Epithelial cell of esophagus (primary cell): ENCODE results near the gene ANKRD45.

Experiments
- DNase-seq: peaks from one replicate; pipeline ENCODE4 v3.0.0; 2010; ENCODE audit warnings: low read depth
- H3K4me3 ChIP-seq: 2 replicates; pipeline ENCODE4 v1.5.1; 2011; ENCODE audit warnings: mild to moderate bottlenecking, low read length, control low read depth
- CTCF ChIP-seq: IDR thresholded peaks from 2 replicates; pipeline ENCODE4 v1.5.1; 2011; ENCODE audit warnings: low read depth, mild to moderate bottlenecking, low read length, control low read depth, inconsistent platforms; ENCODE audit not compliant: insufficient read depth; ENCODE audit errors: missing control alignments

The ANKRD45 gene

GRCh38 chr1:173562813-173563212, 106.8 kb downstream of the ANKRD45 start:
- no peak overlapping the region for H3K4me3 ChIP-seq
- TF ChIP-seq CTCF = peak; percentile 6
- no peak for DNase-seq

DNA sequence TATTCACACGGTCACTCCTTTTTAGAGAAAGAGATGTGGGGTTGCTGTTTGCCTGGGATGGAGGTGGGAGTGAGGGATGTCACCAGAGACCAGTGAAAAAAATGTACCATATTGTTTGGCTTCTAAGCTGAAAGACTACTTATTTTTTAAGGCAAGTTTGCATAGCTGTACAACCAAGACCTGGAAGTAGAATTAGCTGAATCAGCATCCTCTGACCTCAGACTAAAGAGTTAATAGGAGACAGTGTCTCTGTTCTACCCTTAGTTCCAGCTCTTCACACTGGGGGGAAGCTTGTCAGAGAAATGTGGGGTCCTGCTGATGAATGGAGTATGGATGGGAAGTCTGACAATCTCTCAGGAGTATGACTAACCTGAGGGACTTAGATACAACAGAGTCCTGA, 108.4 kb downstream of the ANKRD45 start:
- no peak overlapping the region for H3K4me3 ChIP-seq
- TF ChIP-seq CTCF = no peak
- DNase-seq = no peak

GRCh38 chr1:173560285-173560880, 109.3 kb downstream of the ANKRD45 start:
- no peak overlapping the region for H3K4me3 ChIP-seq
- TF ChIP-seq CTCF = no peak
- no peak for DNase-seq
